Testis (tissue), 2 donors: ENCODE results near the gene ATL2.

Experiments
- POLR2A ChIP-seq: fragments of 450-650 bp; IDR thresholded peaks from one replicate; pipeline ENCODE4 v1.6.1; 2017; ENCODE audit warnings: antibody characterized with exemption, mild to moderate bottlenecking, moderate library complexity
- TF ChIP-seq, protein P1 (sequence below), 3 experiments: fragments of 450-650 bp in 2 of 3; fragments of 200-600 bp in 1 of 3; sonication (generic) in 1 of 3; IDR thresholded peaks; one replicate each; pipeline ENCODE4 v1.5.1; 2016 to 2019; ENCODE audit warnings: antibody characterized with exemption in 3 of 3, mild to moderate bottlenecking in 2 of 3, moderate library complexity in 1 of 3

DNA sequence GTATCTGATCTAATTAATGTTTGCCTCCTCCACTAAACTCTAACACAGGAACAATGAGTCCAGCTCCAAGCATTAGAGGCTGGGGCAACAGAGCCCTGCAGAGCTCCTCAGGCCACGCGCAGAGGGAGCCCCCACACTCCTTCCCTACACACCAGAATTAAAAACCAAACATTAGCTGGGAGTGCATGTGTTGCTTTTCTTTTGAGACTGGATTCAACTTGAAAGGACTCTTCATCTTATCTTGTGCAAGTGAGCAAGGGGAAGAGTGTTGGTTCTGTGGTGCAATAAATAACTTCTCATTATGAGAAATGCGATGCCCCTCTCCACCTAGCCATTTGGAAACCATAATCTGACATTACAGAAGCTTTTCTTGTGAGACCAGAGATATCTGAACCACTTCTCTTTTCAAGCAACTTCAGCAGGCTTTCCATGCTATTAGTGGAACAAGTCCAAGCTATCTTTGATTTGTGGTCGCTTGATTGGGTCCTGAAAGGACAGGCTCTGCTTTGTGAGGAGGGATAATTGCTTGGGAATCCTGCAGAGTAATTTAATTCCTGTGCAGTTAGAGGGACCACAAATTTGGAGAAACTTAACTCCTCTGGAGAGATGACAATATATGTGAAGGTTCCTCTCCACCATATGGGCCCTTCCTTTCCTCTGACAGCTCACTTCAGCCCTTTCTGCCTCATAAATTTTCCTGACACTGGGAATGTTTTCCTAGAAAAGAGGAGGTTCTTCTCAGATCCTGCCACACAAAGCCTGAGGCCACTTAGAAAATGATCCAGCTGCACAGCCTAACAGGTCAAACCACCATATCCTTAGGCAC is 112.5 kb downstream of the ATL2 start:
- TF ChIP-seq, protein P1, sequence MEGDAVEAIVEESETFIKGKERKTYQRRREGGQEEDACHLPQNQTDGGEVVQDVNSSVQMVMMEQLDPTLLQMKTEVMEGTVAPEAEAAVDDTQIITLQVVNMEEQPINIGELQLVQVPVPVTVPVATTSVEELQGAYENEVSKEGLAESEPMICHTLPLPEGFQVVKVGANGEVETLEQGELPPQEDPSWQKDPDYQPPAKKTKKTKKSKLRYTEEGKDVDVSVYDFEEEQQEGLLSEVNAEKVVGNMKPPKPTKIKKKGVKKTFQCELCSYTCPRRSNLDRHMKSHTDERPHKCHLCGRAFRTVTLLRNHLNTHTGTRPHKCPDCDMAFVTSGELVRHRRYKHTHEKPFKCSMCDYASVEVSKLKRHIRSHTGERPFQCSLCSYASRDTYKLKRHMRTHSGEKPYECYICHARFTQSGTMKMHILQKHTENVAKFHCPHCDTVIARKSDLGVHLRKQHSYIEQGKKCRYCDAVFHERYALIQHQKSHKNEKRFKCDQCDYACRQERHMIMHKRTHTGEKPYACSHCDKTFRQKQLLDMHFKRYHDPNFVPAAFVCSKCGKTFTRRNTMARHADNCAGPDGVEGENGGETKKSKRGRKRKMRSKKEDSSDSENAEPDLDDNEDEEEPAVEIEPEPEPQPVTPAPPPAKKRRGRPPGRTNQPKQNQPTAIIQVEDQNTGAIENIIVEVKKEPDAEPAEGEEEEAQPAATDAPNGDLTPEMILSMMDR (IDR thresholded peaks at IDR 0.05) = no peak
- no peak for TF ChIP-seq POLR2A
